CD14-positive monocyte (primary cell): ENCODE results near the gene FCHO2. TPM values are rescaled to one million over a fixed set of nuclear protein-coding genes. Genes with fewer than 3 reads are reported as not detected.

ENCODE experiments used
- DNase-seq, 3 donors: peaks; one replicate each; pipeline ENCODE4 v3.0.0-alpha.2; 2011 to 2022
- H2AFZ ChIP-seq: 2 replicates; pipeline ENCODE4 v1.6.0; 2012; ENCODE audit warnings: mild to moderate bottlenecking, low read depth, low read length, inconsistent platforms; ENCODE audit not compliant: insufficient read depth, poor library complexity, severe bottlenecking
- H3K27ac ChIP-seq, 2 donors: 1 replicate in 1 of 2; 2 replicates in 1 of 2; pipeline ENCODE4 v1.5.1; 2012 to 2013; ENCODE audit warnings: low read length in 2 of 2, control low read depth in 1 of 2, inconsistent platforms in 1 of 2, low read depth in 1 of 2, mild to moderate bottlenecking in 1 of 2
- H3K27me3 ChIP-seq, 2 donors: one replicate each; pipeline versions ENCODE4 v1.6.0 to v1.6.1; 2011 to 2013; ENCODE audit warnings: low read length in 2 of 2; ENCODE audit not compliant: control insufficient read depth in 2 of 2, insufficient read depth in 2 of 2
- H3K36me3 ChIP-seq, 2 donors: replicated peaks in 1 of 2; 1 replicate in 1 of 2; 2 replicates in 1 of 2; pipeline versions ENCODE4 v1.5.1 to v1.6.1; 2012 to 2013; ENCODE audit warnings: low read length in 2 of 2, control low read depth in 1 of 2, inconsistent platforms in 1 of 2, mild to moderate bottlenecking in 1 of 2; ENCODE audit not compliant: insufficient read depth in 2 of 2, control insufficient read depth in 1 of 2
- H3K4me1 ChIP-seq, 2 donors: 1 replicate in 1 of 2; 2 replicates in 1 of 2; pipeline versions ENCODE4 v1.5.1 to v1.6.1; 2012 to 2013; ENCODE audit warnings: low read length in 2 of 2, control low read depth in 1 of 2, inconsistent platforms in 1 of 2, mild to moderate bottlenecking in 1 of 2, moderate library complexity in 1 of 2; ENCODE audit not compliant: insufficient read depth in 2 of 2, control insufficient read depth in 1 of 2
- H3K4me2 ChIP-seq: replicated peaks from 2 replicates; pipeline ENCODE3; 2012; ENCODE audit warnings: low read length, moderate library complexity, mild to moderate bottlenecking; ENCODE audit not compliant: poor library complexity, severe bottlenecking; ENCODE audit errors: extremely low read depth
- H3K4me3 ChIP-seq, 3 experiments: fragments of 200-600 bp in 1 of 3; sonication (generic) in 1 of 3; replicated peaks in 1 of 3; 1 replicate in 2 of 3; 2 replicates in 1 of 3; pipeline ENCODE4 v1.5.1; 2011 to 2013; ENCODE audit warnings: low read length in 3 of 3, mild to moderate bottlenecking in 3 of 3, control low read depth in 2 of 3, low read depth in 2 of 3, inconsistent platforms in 1 of 3, moderate library complexity in 1 of 3
- H3K79me2 ChIP-seq: 2 replicates; pipeline ENCODE4 v1.6.0; 2012; ENCODE audit warnings: mild to moderate bottlenecking, control low read depth, inconsistent platforms, low read length, moderate library complexity; ENCODE audit not compliant: insufficient read depth
- H3K9ac ChIP-seq: 2 replicates; pipeline ENCODE4 v1.6.0; 2017; ENCODE audit warnings: low read length, mild to moderate bottlenecking; ENCODE audit not compliant: insufficient read depth, poor library complexity, severe bottlenecking
- H3K9me3 ChIP-seq, 2 donors: replicated peaks in 1 of 2; 1 replicate in 1 of 2; 2 replicates in 1 of 2; pipeline versions ENCODE4 v1.5.1 to v1.6.1; 2012 to 2013; ENCODE audit warnings: low read length in 2 of 2, control low read depth in 1 of 2; ENCODE audit not compliant: control insufficient read depth in 1 of 2, insufficient read depth in 1 of 2
- H4K20me1 ChIP-seq: 2 replicates; pipeline ENCODE4 v1.6.0; 2012; ENCODE audit warnings: mild to moderate bottlenecking, low read length, control low read depth, moderate library complexity; ENCODE audit not compliant: insufficient read depth
- H3K27ac Mint-ChIP-seq, 7 donors: one replicate each; pipeline ENCODE4 v1.8.0; 2020; ENCODE audit warnings: mild to moderate bottlenecking in 7 of 7, mixed read lengths in 7 of 7, moderate library complexity in 6 of 7, inconsistent platforms in 2 of 7
- H3K27me3 Mint-ChIP-seq, 3 donors: one replicate each; pipeline ENCODE4 v1.8.0; 2021 to 2022; ENCODE audit warnings: low read depth in 3 of 3, mild to moderate bottlenecking in 3 of 3, mixed read lengths in 3 of 3, moderate library complexity in 3 of 3, inconsistent platforms in 1 of 3
- H3K36me3 Mint-ChIP-seq, 2 donors: one replicate each; pipeline ENCODE4 v1.8.0; 2020; ENCODE audit warnings: mixed read lengths in 2 of 2, inconsistent platforms in 1 of 2, mild to moderate bottlenecking in 1 of 2
- H3K4me1 Mint-ChIP-seq: one replicate; pipeline ENCODE4 v1.8.0; 2020; ENCODE audit warnings: mild to moderate bottlenecking, mixed read lengths
- H3K4me3 Mint-ChIP-seq, 2 donors: one replicate each; pipeline ENCODE4 v1.8.0; 2020; ENCODE audit warnings: mild to moderate bottlenecking in 2 of 2, mixed read lengths in 2 of 2, moderate library complexity in 1 of 2
- H3K9me3 Mint-ChIP-seq, 7 donors: one replicate each; pipeline ENCODE4 v1.8.0; 2020 to 2022; ENCODE audit warnings: mixed read lengths in 7 of 7, mild to moderate bottlenecking in 6 of 7, moderate library complexity in 6 of 7, inconsistent platforms in 2 of 7
- CTCF ChIP-seq: fragments of 200-600 bp; IDR thresholded peaks from one replicate; pipeline ENCODE4 v1.8.0; 2022; ENCODE audit warnings: antibody characterized with exemption, mild to moderate bottlenecking
- WGBS: methylation state at CpG from one replicate; pipeline ENCODE4 v1.1.5; 2013; ENCODE audit warnings: missing lambda C conversion rate; ENCODE audit not compliant: insufficient coverage; 5-methylcytosine and 5-hydroxymethylcytosine counted together
- intact Hi-C, 2 donors: fragments of 100-400 bp; cut with micrococcal nuclease; formaldehyde crosslinking; loops; one replicate each; pipeline versions ENCODE4 v1.15.0 to v1.15.1; 2023
- polyA plus RNA-seq, 3 donors: library from polyadenylated mRNA; depleted of rRNA in 1 of 3; unstranded in 2 of 3; stranded (reverse) in 1 of 3; fragments of 300-500 nt in 2 of 3; fragments of >200 nt in 1 of 3; fragmentation: Illumina TruSeq in 2 of 3; gene quantifications; 1 replicate in 2 of 3; 2 replicates in 1 of 3; pipeline ENCODE4 v1.2.3, GENCODE V29; 2012 to 2021

Gene FCHO2
- polyA plus RNA-seq, 3 donors = 8.3 to 10.1 (median 9.9) TPM

- peaks cover 4 to 13% of the 10 kb centered on the region in 2 donors for H3K36me3 Mint-ChIP-seq
- TF ChIP-seq CTCF = no peak
- H3K27ac Mint-ChIP-seq = peak overlapping the region; percentile 86 to 98 (median 91)
- H3K9me3 Mint-ChIP-seq = no peaks in the 10 kb centered on the region
- Histone ChIP-seq H4K20me1 (peaks cover 34% of the 10 kb centered on the region), H3K36me3 (no peaks in the 10 kb centered on the region), H3K79me2 (peaks cover 21% of the 10 kb centered on the region), H3K9ac (peak overlapping the region; percentile 82), H2AFZ (peak overlapping the region; percentile 98), H3K4me3 (peak overlapping the region; percentile 54 to 86 (median 84)), H3K27ac (peak overlapping the region; percentile 79 to 90), H3K9me3 (no peaks in the 10 kb centered on the region), H3K4me2 (peak overlapping the region; percentile 84), H3K27me3 (peaks cover 0 to 35% of the 10 kb centered on the region in 2 donors), H3K4me1 (peaks cover 30 to 47% of the 10 kb centered on the region in 2 donors)
- H3K4me3 Mint-ChIP-seq = peak overlapping the region; percentile 96 to 97
- H3K4me1 Mint-ChIP-seq = peaks cover 37% of the 10 kb centered on the region
- peak in 2 of 3 donors; percentile 38 to 46 for DNase-seq
- peaks cover 10 to 17% (median 13%) of the 10 kb centered on the region in 3 donors for H3K27me3 Mint-ChIP-seq
- WGBS = 3% methylated on average over 33 of the region's 33 CpGs
- intact Hi-C loops = loop anchor here in 1 of 2 donors (5.0 kb wide), 1 partner anchor 138 kb away; the partner anchor contains the start of gene TNPO1
These were observed 586 bp upstream of the FCHO2 start for GRCh38 chr5:72955143-72955767.

DNA sequence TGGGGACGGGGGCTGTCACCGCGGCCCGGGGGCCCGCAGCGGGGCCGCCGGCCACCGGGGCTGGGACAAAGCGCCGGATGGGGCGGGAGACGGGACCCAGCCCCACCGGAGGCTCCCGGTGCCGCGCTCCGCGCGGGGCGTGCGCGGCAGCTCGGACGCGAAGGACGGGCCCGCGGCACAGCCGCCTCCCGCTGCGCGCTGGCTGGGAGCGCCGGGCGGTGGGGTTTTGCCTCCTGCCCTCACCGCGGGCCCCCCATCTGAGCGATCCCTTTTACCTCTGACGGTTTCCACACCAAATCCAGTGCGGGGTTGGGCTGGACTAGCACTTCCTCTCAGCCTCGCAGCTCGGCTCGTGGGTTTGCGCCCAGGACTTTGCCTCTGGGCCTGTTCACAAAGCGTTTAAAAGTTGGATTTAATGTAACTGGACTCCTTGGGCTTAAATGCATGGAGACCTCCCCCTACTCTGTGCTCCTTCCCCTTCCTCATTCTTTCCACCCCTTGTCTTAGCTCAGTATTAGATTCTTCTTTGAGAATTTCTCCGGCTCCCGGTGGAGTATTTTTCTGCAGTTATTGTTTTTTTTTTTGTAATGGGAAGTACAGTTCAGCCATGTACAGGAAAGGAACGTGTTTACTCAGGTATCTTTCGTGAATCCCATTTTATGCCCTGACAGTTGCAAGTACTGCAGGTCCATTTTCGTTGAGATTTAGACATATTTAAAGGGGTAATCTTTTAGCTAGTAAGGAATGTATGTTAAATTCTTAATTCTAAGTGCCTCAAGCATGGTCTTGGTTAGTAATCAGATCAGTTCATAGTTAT is 691 bp downstream of the FCHO2 start:
- Histone ChIP-seq H3K9me3 (no peaks in the 10 kb centered on the region), H3K36me3 (no peaks in the 10 kb centered on the region), H3K4me1 (peaks cover 27 to 40% of the 10 kb centered on the region in 2 donors), H3K4me2 (peak overlapping the region; percentile 84), H3K79me2 (peaks cover 21% of the 10 kb centered on the region), H2AFZ (peak overlapping the region; percentile 98), H4K20me1 (peaks cover 44% of the 10 kb centered on the region), H3K27me3 (peaks cover 0 to 35% of the 10 kb centered on the region in 2 donors), H3K27ac (peak overlapping the region in 1 of 2 donors; percentile 90), H3K9ac (peak overlapping the region; percentile 82), H3K4me3 (peak overlapping the region; percentile 54 to 86 (median 84))
- Mint-ChIP-seq H3K9me3 (no peaks in the 10 kb centered on the region), H3K4me3 (peak overlapping the region; percentile 96 to 97), H3K27me3 (peaks cover 10 to 17% (median 13%) of the 10 kb centered on the region in 3 donors), H3K4me1 (peaks cover 34% of the 10 kb centered on the region), H3K36me3 (peaks cover 4 to 13% of the 10 kb centered on the region in 2 donors), H3K27ac (peak overlapping the region; percentile 5 to 88 (median 84))
- DNase-seq = peak; percentile 26 to 46 (median 45)
- WGBS = under 1% methylated on average over 43 of the region's 51 CpGs
- intact Hi-C loops = loop anchor here in 1 of 2 donors (5.0 kb wide), 1 partner anchor 139 kb away; the partner anchor contains the start of gene TNPO1
- TF ChIP-seq CTCF = no peak
